Trophoblast cell (in vitro differentiated cells and primary cell): ENCODE measurements around the gene COA8.

Experiments
- DNase-seq, 2 donors: peaks; one replicate each; pipeline ENCODE4 v3.0.0-alpha.2; 2016
- H2AFZ ChIP-seq: 2 replicates; pipeline ENCODE4 v1.6.1; 2013; ENCODE audit warnings: low read length, moderate library complexity, mild to moderate bottlenecking; ENCODE audit not compliant: insufficient read depth, poor library complexity
- H2AK5ac ChIP-seq: 2 replicates; pipeline ENCODE4 v1.6.1; 2013; ENCODE audit warnings: mild to moderate bottlenecking, low read length
- H2BK120ac ChIP-seq: 2 replicates; pipeline ENCODE4 v1.6.1; 2013; ENCODE audit warnings: low read length, mild to moderate bottlenecking, moderate library complexity; ENCODE audit not compliant: insufficient read depth, poor library complexity
- H2BK12ac ChIP-seq: 2 replicates; pipeline ENCODE4 v1.6.1; 2013; ENCODE audit warnings: mild to moderate bottlenecking, low read length, moderate library complexity
- H2BK5ac ChIP-seq: 2 replicates; pipeline ENCODE4 v1.6.1; 2013; ENCODE audit warnings: low read length, low read depth, moderate library complexity, mild to moderate bottlenecking; ENCODE audit not compliant: poor library complexity
- H3K14ac ChIP-seq: 2 replicates; pipeline ENCODE4 v1.6.1; 2013; ENCODE audit warnings: mild to moderate bottlenecking, low read length
- H3K18ac ChIP-seq: 2 replicates; pipeline ENCODE4 v1.6.1; 2013; ENCODE audit warnings: mild to moderate bottlenecking, low read length
- H3K23ac ChIP-seq: 2 replicates; pipeline ENCODE4 v1.6.1; 2013; ENCODE audit warnings: low read length
- H3K27ac ChIP-seq: 2 replicates; pipeline ENCODE4 v1.5.1; 2013; ENCODE audit warnings: low read depth, mild to moderate bottlenecking, inconsistent platforms, low read length, moderate library complexity
- H3K27me3 ChIP-seq: 2 replicates; pipeline ENCODE4 v1.6.1; 2013; ENCODE audit warnings: inconsistent platforms, mild to moderate bottlenecking, low read length, moderate library complexity; ENCODE audit not compliant: insufficient read depth
- H3K36me3 ChIP-seq, 2 experiments: 1 replicate in 1 of 2; 2 replicates in 1 of 2; pipeline ENCODE4 v1.6.1; 2013; ENCODE audit warnings: low read length in 2 of 2, mild to moderate bottlenecking in 2 of 2, moderate library complexity in 1 of 2; ENCODE audit not compliant: insufficient read depth in 2 of 2, control insufficient read depth in 1 of 2
- H3K4ac ChIP-seq: 2 replicates; pipeline ENCODE4 v1.6.1; 2013; ENCODE audit warnings: low read depth, mild to moderate bottlenecking, low read length, moderate library complexity
- H3K4me1 ChIP-seq, 2 experiments: 1 replicate in 1 of 2; 2 replicates in 1 of 2; pipeline ENCODE4 v1.6.1; 2013; ENCODE audit warnings: low read length in 2 of 2, mild to moderate bottlenecking in 2 of 2, moderate library complexity in 1 of 2; ENCODE audit not compliant: insufficient read depth in 2 of 2, control insufficient read depth in 1 of 2
- H3K4me2 ChIP-seq: 2 replicates; pipeline ENCODE4 v1.6.1; 2013; ENCODE audit warnings: inconsistent platforms, mild to moderate bottlenecking, low read length, moderate library complexity
- H3K4me3 ChIP-seq: 2 replicates; pipeline ENCODE4 v1.5.1; 2013; ENCODE audit warnings: mild to moderate bottlenecking, low read depth, low read length, inconsistent platforms
- H3K79me1 ChIP-seq: one replicate; pipeline ENCODE4 v1.6.1; 2013; ENCODE audit warnings: low read length
- H3K79me2 ChIP-seq: 2 replicates; pipeline ENCODE4 v1.6.1; 2013; ENCODE audit warnings: low read length, mild to moderate bottlenecking; ENCODE audit not compliant: control insufficient read depth, insufficient read depth, poor library complexity
- H3K9ac ChIP-seq: 2 replicates; pipeline ENCODE4 v1.6.1; 2013; ENCODE audit warnings: mild to moderate bottlenecking, low read length
- H3K9me3 ChIP-seq: 2 replicates; pipeline ENCODE4 v1.6.1; 2013; ENCODE audit warnings: low read depth, mild to moderate bottlenecking, control low read depth, inconsistent platforms, low read length; ENCODE audit not compliant: insufficient read depth
- H4K12ac ChIP-seq: 2 replicates; pipeline ENCODE4 v1.6.1; 2013; ENCODE audit warnings: low read depth, mild to moderate bottlenecking, low read length, moderate library complexity
- H4K8ac ChIP-seq: 2 replicates; pipeline ENCODE4 v1.6.1; 2013; ENCODE audit warnings: low read depth, mild to moderate bottlenecking, low read length, moderate library complexity
- H4K91ac ChIP-seq: one replicate; pipeline ENCODE4 v1.6.1; 2013; ENCODE audit warnings: low read depth, mild to moderate bottlenecking, low read length, moderate library complexity
- WGBS: extraction: QIAGEN DNeasy Blood & Tissue Kit; methylation state at CpG from one replicate; pipeline ENCODE4 v1.1.7; 2013; ENCODE audit warnings: missing lambda C conversion rate; ENCODE audit not compliant: insufficient read length, insufficient coverage; ENCODE audit errors: extremely low coverage; 5-methylcytosine and 5-hydroxymethylcytosine counted together

The COA8 gene

DNA sequence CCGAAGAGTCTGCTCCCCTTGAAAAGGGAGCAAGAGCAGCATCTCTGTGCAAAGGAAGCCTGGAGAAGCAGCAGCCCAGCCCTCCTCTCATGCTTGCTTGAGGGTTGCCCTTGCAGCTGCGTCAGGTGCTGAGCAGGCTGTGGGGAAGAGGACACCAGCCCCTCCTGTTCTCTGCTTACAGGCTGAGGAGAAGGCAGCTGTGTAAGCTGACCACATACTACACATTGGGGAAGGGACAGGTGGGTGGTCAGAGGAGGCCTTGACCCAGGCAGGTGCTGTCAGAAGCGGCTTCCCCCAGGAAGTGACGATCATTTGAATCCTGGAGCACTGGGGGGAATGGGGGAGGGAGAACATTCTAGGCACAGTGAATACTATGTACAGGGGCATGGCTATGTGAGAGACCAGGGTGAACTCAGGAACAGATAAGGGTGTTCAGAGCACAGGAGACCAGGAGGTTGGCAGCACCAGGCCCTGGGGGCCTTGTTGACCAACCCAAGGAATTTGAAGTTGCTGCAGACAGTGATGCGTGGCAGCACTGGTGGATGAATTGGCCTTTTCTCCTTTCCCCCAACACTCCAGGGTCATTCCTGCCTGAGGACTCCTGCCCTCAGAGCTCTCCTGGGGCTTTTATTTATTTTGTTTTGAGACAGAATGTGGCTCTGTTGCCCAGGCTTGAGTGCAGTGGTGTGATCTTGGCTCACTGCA, 63.5 kb downstream of the COA8 start:
- Histone ChIP-seq H2AFZ (no peak overlapping the region), H3K23ac (no peak overlapping the region), H2BK5ac (no peak overlapping the region), H4K12ac (no peak overlapping the region), H3K4me3 (no peak overlapping the region), H3K9ac (no peak overlapping the region), H3K79me1 (peaks cover 21% of the 10 kb centered on the region), H3K4me1 (peaks cover 9 to 16% of the 10 kb centered on the region in 2 experiments), H3K4me2 (no peak overlapping the region), H2BK12ac (no peak overlapping the region), H2BK120ac (no peak overlapping the region), H3K27ac (no peak overlapping the region), H3K79me2 (peaks cover 18% of the 10 kb centered on the region), H2AK5ac (peak overlapping the region; percentile 33), H4K8ac (no peak overlapping the region), H3K36me3 (no peaks in the 10 kb centered on the region), H3K4ac (no peak overlapping the region), H3K27me3 (no peaks in the 10 kb centered on the region), H3K14ac (no peak overlapping the region), H4K91ac (no peak overlapping the region), H3K18ac (no peak overlapping the region), H3K9me3 (no peaks in the 10 kb centered on the region)
- no peak for DNase-seq
- no CpG with 5 or more reads among the region's 5 CpGs for WGBS

DNA sequence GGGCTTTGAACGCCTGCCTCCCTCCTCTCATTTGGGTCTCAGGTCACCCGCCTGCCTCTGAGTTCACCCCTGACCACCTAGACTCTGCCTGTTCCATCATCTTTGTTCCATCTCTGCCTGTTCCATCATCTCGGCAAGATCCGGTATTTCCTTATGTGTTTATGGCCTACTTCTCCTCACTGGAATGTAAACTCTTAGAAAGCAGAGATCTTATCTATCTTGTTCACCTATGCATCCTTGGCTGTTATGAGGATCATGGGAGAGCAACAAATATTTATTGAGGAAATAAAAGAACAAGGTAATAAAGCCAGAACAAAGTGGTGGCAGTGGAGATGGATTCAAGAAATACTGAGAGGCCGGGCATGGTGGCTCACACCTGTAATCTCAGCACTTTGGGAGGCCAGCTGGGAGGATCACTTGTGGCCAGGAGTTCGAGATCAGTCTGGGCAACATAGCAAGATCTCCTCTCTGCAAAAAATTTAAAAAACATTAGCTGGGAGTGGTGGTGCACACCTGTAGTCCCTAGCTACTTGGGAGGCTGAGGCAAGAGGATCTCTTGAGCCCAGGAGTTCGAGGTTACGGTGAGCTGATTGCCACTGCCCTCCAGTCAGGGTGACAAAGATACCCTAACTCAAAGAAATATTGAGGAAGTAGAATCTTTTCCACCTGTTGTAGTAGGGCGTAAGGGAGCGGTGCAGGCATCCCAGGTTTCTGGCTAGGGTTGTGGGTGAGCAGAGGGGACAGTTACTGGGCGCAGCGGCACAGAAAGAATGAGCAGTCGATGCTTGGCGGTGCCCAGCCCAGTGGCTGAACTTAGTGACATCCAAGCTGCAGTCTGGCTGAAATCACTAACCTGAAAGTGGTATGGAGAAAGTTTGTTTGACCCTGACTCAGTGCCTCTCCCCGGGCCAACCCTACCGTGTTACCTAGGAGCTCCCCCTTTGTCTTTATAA, 64.6 kb downstream of the COA8 start:
- no CpG with 5 or more reads among the region's 16 CpGs for WGBS
- H4K91ac ChIP-seq = peak overlapping the region; percentile 97
- H2AFZ ChIP-seq = no peak overlapping the region
- H3K27me3 ChIP-seq = no peaks in the 10 kb centered on the region
- H2BK5ac ChIP-seq = no peak overlapping the region
- no peak overlapping the region for H3K4me2 ChIP-seq
- H3K27ac ChIP-seq = peak overlapping the region; percentile 94
- H3K9me3 ChIP-seq = no peaks in the 10 kb centered on the region
- H3K23ac ChIP-seq = no peak overlapping the region
- H4K8ac ChIP-seq = peak overlapping the region; percentile 97
- H2BK120ac ChIP-seq = no peak overlapping the region
- H4K12ac ChIP-seq = no peak overlapping the region
- H3K14ac ChIP-seq = no peak overlapping the region
- peak overlapping the region; percentile 91 for H2AK5ac ChIP-seq
- H3K4ac ChIP-seq = no peak overlapping the region
- DNase-seq = peak in 1 of 2 donors; percentile 60
- H3K18ac ChIP-seq = no peak overlapping the region
- H2BK12ac ChIP-seq = no peak overlapping the region
- no peak overlapping the region for H3K4me3 ChIP-seq
- H3K36me3 ChIP-seq = peaks cover 3% of the 10 kb centered on the region in 2 experiments
- peaks cover 18% of the 10 kb centered on the region for H3K79me2 ChIP-seq
- peaks cover 21% of the 10 kb centered on the region for H3K79me1 ChIP-seq
- peaks cover 9 to 16% of the 10 kb centered on the region in 2 experiments for H3K4me1 ChIP-seq
- H3K9ac ChIP-seq = no peak overlapping the region

GRCh38 chr14:103628221-103628683, 65.5 kb downstream of the COA8 start:
- peaks cover 5 to 8% of the 10 kb centered on the region in 2 experiments for H3K36me3 ChIP-seq
- H3K79me2 ChIP-seq = peaks cover 24% of the 10 kb centered on the region
- peak; percentile 92 to 96 for DNase-seq
- H3K9ac ChIP-seq = peak overlapping the region; percentile 69
- H3K4me3 ChIP-seq = peak overlapping the region; percentile 100
- H2AFZ ChIP-seq = peak overlapping the region; percentile 95
- peaks cover 9 to 16% of the 10 kb centered on the region in 2 experiments for H3K4me1 ChIP-seq
- H2AK5ac ChIP-seq = peak overlapping the region; percentile 17
- H4K12ac ChIP-seq = peak overlapping the region; percentile 92
- H3K23ac ChIP-seq = no peak overlapping the region
- H3K27me3 ChIP-seq = no peaks in the 10 kb centered on the region
- H4K91ac ChIP-seq = peak overlapping the region; percentile 97
- H4K8ac ChIP-seq = peak overlapping the region; percentile 97
- H2BK120ac ChIP-seq = peak overlapping the region; percentile 93
- H3K9me3 ChIP-seq = no peaks in the 10 kb centered on the region
- H2BK12ac ChIP-seq = no peak overlapping the region
- peak overlapping the region; percentile 89 for H3K4ac ChIP-seq
- H3K14ac ChIP-seq = peak overlapping the region; percentile 88
- H3K27ac ChIP-seq = peak overlapping the region; percentile 94
- no CpG with 5 or more reads among the region's 31 CpGs for WGBS
- peak overlapping the region; percentile 80 for H3K4me2 ChIP-seq
- H2BK5ac ChIP-seq = peak overlapping the region; percentile 91
- H3K18ac ChIP-seq = peak overlapping the region; percentile 96
- H3K79me1 ChIP-seq = peaks cover 21% of the 10 kb centered on the region

GRCh38 chr14:103628684-103629502, 66.1 kb downstream of the COA8 start, which contains the start of gene KLC1:
KLC1 (plus strand) TSS chr14:103629211; CDS start chr14:103654565, 25,354 bp downstream.
- peak within 1 kb of the TSS; percentile 100 for H3K14ac ChIP-seq
- peaks cover 9 to 16% of the 10 kb centered on the region in 2 experiments for H3K4me1 ChIP-seq
- peak within 1 kb of the TSS; percentile 100 for H3K4me3 ChIP-seq
- H3K4me2 ChIP-seq = peak within 1 kb of the TSS; percentile 80
- peaks cover 5 to 8% of the 10 kb centered on the region in 2 experiments for H3K36me3 ChIP-seq
- H4K91ac ChIP-seq = peak within 1 kb of the TSS; percentile 98
- peak within 1 kb of the TSS; percentile 97 for H4K8ac ChIP-seq
- peak within 1 kb of the TSS; percentile 100 for H4K12ac ChIP-seq
- no peaks in the 10 kb centered on the region for H3K27me3 ChIP-seq
- peak within 1 kb of the TSS; percentile 53 for H2BK12ac ChIP-seq
- H3K4ac ChIP-seq = peak within 1 kb of the TSS; percentile 99
- peak; percentile 59 to 67 for DNase-seq
- H3K18ac ChIP-seq = peak within 1 kb of the TSS; percentile 100
- WGBS = no CpG with 5 or more reads among the region's 97 CpGs
- H3K79me1 ChIP-seq = peaks cover 21% of the 10 kb centered on the region
- H3K9me3 ChIP-seq = no peaks in the 10 kb centered on the region
- peak within 1 kb of the TSS; percentile 92 for H2BK5ac ChIP-seq
- peak within 1 kb of the TSS; percentile 98 for H2AK5ac ChIP-seq
- peak within 1 kb of the TSS; percentile 99 for H3K9ac ChIP-seq
- H3K23ac ChIP-seq = no peak within 1 kb of the TSS
- H3K27ac ChIP-seq = peak within 1 kb of the TSS; percentile 94
- H2BK120ac ChIP-seq = peak within 1 kb of the TSS; percentile 96
- H2AFZ ChIP-seq = peak within 1 kb of the TSS; percentile 98
- H3K79me2 ChIP-seq = peaks cover 26% of the 10 kb centered on the region
